Cardiac muscle cell (in vitro differentiated cells and primary cell): ENCODE measurements around the gene COMMD2. TPM values are rescaled to one million over a fixed set of nuclear protein-coding genes. Genes with fewer than 3 reads are reported as not detected.

Experiments used
- DNase-seq, 2 donors: peaks; one replicate each; pipeline versions ENCODE4 v3.0.0 to v3.0.0-alpha.2; 2010 to 2017; ENCODE audit warnings: low read depth in 1 of 2, low spot score in 1 of 2
- H3K27ac ChIP-seq: fragments of 200-600 bp; sonication (generic); 2 replicates; pipeline ENCODE4 v1.5.1; 2016
- H3K27me3 ChIP-seq: fragments of 200-600 bp; sonication (generic); 2 replicates; pipeline ENCODE4 v1.6.0; 2016; ENCODE audit warnings: control low read depth
- H3K36me3 ChIP-seq: fragments of 200-600 bp; sonication (generic); 2 replicates; pipeline ENCODE4 v1.5.1; 2016; ENCODE audit warnings: control low read depth
- H3K4me1 ChIP-seq: fragments of 200-600 bp; sonication (generic); 2 replicates; pipeline ENCODE4 v1.8.1; 2017; ENCODE audit warnings: low read depth, mild to moderate bottlenecking, mixed run types
- H3K4me3 ChIP-seq: fragments of 200-600 bp; sonication (generic); 2 replicates; pipeline ENCODE4 v1.5.1; 2016; ENCODE audit warnings: mild to moderate bottlenecking
- H3K9me3 ChIP-seq: fragments of 200-600 bp; sonication (generic); 2 replicates; pipeline ENCODE4 v1.5.1; 2017; ENCODE audit warnings: low read depth, mild to moderate bottlenecking, control low read depth
- CTCF ChIP-seq: IDR thresholded peaks from 2 replicates; pipeline ENCODE4 v1.5.1; 2012; ENCODE audit warnings: low read depth, mild to moderate bottlenecking, low read length
- polyA plus RNA-seq: library from polyadenylated mRNA; unstranded; fragments of >200 nt; fragmentation: Nextera tagmentation; extraction: Ambion mirVana; gene quantifications from 2 replicates; pipeline ENCODE4 v1.2.1, GENCODE V29; 2016
- total RNA-seq: library from RNA; depleted of rRNA; stranded (reverse); fragments of >200 nt; gene quantifications from 2 replicates; pipeline ENCODE4 v1.2.3, GENCODE V29; 2016

COMMD2 gene
- total and polyA plus RNA-seq, 2 experiments from 2014 or later, result 30.9 to 42.8 TPM

- no peak within 1 kb of the TSS for H3K27ac ChIP-seq
- H3K36me3 ChIP-seq, result no peaks in the 10 kb centered on the region
- H3K27me3 ChIP-seq, result peaks cover 7% of the 10 kb centered on the region
- H3K4me3 ChIP-seq, result no peak within 1 kb of the TSS
- H3K4me1 ChIP-seq, result no peaks in the 10 kb centered on the region
- no peak for TF ChIP-seq CTCF
- H3K9me3 ChIP-seq, result no peaks in the 10 kb centered on the region
- no peak for DNase-seq
Observed at GRCh38 chr3:149792452-149793270, 40.4 kb upstream of the COMMD2 start, which contains the start of gene ANKUB1. TSS of gene ANKUB1 (minus strand) at chr3:149792554. CDS start at chr3:149792366, 188 bp downstream.

- H3K27me3 ChIP-seq, result peaks cover 7% of the 10 kb centered on the region
- no peak for DNase-seq
- H3K9me3 ChIP-seq, result no peaks in the 10 kb centered on the region
- no peak overlapping the region for H3K27ac ChIP-seq
- H3K36me3 ChIP-seq, result no peaks in the 10 kb centered on the region
- no peak overlapping the region for H3K4me3 ChIP-seq
- no peak for TF ChIP-seq CTCF
- H3K4me1 ChIP-seq, result no peaks in the 10 kb centered on the region
Observed at GRCh38 chr3:149790698-149791097, 38.4 kb upstream of the COMMD2 start.

GRCh38 chr3:149790268-149790667 is 38.0 kb upstream of the COMMD2 start:
- DNase-seq, result no peak
- H3K4me3 ChIP-seq, result no peak overlapping the region
- no peak overlapping the region for H3K27ac ChIP-seq
- no peak for TF ChIP-seq CTCF
- no peaks in the 10 kb centered on the region for H3K9me3 ChIP-seq
- no peaks in the 10 kb centered on the region for H3K4me1 ChIP-seq
- H3K36me3 ChIP-seq, result no peaks in the 10 kb centered on the region
- H3K27me3 ChIP-seq, result peaks cover 7% of the 10 kb centered on the region

- DNase-seq, result peak in 1 of 2 donors; percentile 2
- Histone ChIP-seq H3K4me1 (no peaks in the 10 kb centered on the region), H3K4me3 (no peak overlapping the region), H3K27me3 (no peaks in the 10 kb centered on the region), H3K36me3 (no peaks in the 10 kb centered on the region), H3K27ac (no peak overlapping the region), H3K9me3 (no peaks in the 10 kb centered on the region)
- no peak for TF ChIP-seq CTCF
Observed at GRCh38 chr3:149784064-149784704, 31.9 kb upstream of the COMMD2 start.

GRCh38 chr3:149783576-149783975 is 31.3 kb upstream of the COMMD2 start:
- H3K4me3 ChIP-seq, result no peak overlapping the region
- H3K27ac ChIP-seq, result no peak overlapping the region
- H3K27me3 ChIP-seq, result no peaks in the 10 kb centered on the region
- H3K4me1 ChIP-seq, result no peaks in the 10 kb centered on the region
- peak in 1 of 2 donors; percentile 53 for DNase-seq
- H3K9me3 ChIP-seq, result no peaks in the 10 kb centered on the region
- no peaks in the 10 kb centered on the region for H3K36me3 ChIP-seq
- no peak for TF ChIP-seq CTCF
